CD4-positive, alpha-beta T cell treated with Interleukin-15 for 4 hours (primary cell): Measurements from ENCODE around the gene RBBP5.

Experiments used
- DNase-seq: peaks from one replicate; pipeline ENCODE4 v3.0.0-alpha.2; 2020; ENCODE audit warnings: low spot score

RBBP5 gene

DNA sequence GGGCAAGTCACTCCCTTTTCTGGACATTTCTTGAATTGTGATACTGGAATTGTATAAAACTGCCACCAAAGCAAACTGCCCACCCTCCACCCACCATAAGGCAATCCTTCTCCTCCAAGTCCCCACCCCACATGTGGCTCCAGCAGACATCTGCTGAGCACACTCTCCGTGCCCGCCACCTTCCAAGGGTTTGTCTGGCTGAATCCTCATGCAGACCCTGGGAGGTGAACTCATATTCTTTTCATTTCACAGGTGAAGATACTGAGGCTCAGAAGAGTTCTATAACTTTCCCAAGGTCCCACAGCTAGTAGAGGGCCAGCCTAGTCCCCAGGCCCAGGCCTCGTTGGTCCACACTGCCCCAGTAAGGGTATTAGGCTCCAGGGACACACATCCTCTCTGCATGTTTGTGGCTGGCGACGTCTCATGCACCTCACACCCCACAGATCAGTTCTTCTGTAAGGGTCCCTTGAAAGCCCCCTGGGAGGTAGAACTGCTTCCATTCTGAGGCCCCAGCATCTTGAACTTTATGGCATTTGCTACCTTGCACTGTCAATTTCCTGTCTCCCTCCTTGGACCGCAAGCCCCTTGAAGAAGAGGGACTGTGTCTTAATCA is 64.7 kb downstream of the RBBP5 start:
- DNase-seq, result no peak

DNA sequence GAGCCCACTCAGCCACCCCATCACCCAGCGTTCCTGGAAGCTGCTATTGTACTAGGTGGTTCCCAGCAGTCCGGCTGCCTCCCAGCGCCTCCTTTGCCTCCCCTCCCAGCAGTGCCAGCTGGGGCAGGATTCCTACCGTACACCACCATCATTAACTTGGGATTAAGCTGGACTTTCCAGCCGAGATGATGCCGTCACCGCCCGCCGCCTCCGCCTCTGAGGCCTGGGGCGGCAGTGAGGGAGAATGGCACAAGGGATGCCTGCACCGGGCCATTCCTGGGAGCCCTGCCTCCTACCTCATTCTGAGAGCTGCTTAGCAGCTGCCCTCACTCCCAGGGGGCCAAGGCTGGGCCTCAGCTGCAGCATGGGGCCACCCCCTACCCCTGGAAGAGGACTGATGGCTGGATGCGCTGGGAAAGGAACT is 65.6 kb downstream of the RBBP5 start:
- DNase-seq, result no peak

DNA sequence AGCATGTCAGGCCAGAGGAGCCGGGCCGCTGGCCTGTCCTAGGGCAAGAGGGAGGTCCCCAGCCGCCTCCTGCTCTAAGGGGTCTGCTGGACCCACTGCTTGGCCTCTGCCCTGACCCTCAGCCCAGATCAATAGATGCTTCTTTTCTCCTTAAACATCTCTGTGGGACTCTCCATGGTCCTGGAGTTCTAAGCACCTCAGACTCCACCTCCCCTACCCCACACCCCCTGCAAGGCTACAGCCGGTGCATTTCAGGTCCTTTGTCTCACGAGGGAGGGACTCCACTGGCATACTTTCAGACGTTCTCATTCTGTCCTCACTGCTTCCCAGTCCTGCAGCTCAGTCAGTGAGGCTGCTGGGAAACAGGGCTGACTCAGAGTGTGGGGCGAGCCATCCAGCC is 67.8 kb downstream of the RBBP5 start:
- no peak for DNase-seq

DNA sequence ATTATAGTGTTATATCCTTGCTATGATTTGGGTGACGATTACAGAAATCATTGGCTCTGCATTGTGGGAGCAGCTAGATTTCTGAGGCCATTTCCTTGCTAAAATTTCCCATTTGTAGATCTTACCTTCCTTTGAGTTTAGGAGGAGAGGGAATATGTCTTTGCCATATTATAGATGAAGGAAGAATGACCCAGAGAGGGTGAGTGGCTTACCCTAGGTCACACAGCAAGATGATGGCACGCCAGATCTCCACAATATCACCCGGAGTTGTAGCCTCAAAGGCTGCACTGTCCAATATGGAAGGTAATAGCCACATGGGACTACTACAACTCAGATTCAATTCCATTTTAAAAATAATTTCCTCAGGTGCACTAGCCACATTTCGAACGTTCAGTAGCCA is 68.5 kb downstream of the RBBP5 start:
- no peak for DNase-seq

DNA sequence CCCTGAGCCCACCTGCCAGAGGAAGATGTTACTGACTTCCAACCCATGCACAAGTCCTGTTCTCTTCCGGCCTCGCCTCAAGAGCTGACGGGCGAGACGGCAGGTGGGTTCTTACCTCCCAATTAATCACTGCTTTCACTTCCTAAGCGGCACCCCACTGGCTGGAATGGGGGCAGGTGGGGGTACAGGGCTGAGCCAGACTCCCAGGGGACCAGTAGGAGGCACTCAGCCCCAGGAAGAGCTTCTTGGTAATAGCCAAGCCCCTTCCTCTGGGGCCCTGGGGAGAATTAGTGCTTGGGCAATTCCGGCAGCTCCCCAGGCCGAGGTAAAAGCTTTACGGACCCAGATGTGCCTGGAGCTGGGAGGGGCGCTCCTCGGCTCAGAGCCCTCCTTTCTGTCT is 69.1 kb downstream of the RBBP5 start:
- DNase-seq, result no peak

DNA sequence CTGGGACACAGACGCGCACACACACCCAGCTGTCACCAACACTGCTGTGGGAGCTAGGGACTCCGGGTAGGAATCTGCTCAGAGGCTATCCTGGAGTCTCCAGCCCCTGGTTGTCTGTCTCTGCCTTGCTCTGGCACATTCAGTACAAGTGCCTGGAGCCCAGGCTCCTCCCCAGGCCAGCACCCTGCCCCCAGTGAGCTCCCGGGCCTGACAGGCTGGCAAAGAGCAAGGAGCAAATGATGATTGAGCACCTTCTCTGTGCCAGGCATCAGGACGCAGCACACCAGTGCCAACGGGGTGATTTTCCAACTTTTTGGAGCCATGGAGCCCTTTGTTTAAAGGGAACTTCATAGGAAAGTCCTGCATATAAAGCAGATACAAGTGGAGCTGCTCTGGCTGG is 72.3 kb downstream of the RBBP5 start:
- no peak for DNase-seq

DNA sequence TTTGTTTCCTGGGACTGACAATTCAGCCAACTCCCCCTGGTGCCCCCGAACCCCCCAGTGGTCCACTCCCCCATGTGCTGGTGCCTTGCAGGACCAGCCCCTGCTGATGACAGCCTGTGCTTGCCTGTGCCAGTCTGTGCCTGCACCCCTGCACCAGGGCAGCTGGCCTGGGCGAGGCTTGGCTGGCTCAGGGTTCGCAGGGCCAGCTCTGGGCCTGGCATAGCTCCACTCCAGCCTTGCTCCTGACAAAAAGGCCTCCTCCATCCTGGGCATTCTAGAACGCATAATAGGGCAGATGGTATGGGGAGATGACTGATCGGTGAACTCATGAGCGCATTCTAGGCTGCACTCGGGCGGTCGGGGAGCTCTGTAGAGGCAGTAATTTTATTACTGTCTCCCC is 73.4 kb downstream of the RBBP5 start:
- no peak for DNase-seq

DNA sequence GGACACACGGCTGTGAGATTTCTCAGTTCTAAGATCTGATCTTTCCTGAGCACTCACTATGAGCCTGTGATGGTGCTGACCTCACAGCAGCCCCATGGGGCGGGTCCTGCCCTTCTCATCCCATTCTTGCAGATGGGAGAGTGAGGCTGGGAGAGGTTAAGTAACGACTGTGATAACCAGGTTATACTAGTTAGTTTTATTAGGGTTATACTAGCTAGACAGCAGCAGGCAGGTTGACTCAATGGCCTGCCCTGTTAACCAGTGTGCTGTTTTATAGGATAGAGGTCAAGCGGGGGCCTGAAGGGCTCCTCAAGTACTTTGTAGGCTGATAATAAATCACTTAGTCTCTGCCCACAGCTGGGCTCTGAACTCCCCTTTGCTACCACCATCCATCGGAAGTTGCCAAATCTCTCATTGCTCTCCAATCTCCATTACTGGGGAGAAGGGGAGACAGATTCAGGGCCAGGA is 74.0 kb downstream of the RBBP5 start:
- DNase-seq, result no peak

DNA sequence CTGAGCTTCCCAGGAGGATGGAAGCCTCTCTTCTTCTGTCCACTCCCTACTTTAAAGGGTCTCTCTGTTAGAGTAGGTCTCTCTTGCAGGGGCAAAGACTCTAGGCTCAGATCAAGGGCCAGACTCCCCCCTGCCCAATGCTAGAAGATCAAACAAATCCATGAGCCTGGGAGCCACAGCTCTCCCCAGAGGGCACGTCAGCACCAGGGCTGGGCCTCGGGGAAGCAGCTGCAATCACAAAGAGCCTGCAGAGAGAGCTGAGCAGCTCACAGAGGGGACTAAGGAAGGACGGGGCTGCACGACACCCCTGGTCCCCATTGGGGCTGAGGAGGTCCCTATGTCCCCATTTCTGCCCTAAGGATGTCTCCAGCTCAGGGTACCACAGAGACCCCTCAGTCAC is 74.9 kb downstream of the RBBP5 start:
- no peak for DNase-seq

DNA sequence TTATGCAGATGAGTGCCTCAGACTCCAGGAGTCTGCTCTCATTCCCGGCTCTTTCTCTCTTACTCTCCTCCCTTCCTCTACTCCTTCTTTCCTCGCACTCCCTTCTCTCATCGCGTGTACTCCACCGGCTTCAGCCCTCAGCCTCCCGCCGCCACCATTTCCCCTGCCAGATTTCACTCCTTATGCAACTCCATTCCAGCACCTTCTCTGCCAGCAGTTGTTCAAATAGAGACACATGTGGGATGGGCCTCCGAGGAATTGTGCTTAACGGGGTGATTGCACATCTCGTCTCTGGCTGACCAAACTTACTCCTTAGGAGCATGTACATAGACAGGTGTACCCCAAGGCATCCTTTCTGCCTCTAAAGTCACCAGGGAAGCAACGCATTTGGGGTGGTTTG is 76.6 kb downstream of the RBBP5 start:
- no peak for DNase-seq

DNA sequence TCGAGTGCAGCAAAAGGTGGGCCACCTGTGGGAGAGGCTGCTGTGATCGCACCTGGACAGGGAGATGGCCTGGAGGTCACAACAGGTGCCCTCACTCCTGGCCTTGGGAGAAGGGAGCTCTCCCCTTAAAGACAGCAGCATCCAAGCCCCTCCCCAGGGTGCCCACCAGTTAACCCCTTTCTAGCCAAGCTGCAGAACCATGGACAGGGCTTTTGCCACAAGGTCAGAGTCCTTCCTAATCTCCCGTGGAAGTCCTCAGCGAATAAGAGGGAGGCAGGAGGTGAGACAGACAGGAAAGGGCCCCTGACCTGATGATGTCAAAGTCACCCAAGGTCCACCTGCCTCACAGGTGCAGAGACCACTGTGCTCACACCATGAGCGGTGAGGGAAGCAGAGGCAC is 77.0 kb downstream of the RBBP5 start:
- no peak for DNase-seq

DNA sequence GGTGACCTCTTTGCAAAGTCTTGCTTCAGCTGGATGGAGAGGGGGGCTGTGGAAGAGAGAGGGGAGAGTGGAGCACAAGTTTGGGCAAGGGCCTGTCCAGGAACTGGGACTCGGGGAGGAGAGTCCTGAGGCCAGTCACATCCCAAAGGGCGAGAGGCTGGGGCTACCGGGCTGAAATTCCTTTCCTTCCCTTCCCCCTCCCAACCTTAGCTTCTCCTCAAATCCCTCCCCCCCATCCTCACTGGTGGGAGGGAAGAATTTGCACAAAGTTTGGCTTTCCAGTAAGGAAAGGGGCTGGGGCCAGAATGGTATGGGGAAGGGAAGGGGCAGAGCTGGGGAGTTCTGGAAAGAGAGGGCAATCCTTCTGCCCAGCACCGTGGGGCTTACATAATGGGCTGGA is 77.9 kb downstream of the RBBP5 start:
- DNase-seq, result no peak

DNA sequence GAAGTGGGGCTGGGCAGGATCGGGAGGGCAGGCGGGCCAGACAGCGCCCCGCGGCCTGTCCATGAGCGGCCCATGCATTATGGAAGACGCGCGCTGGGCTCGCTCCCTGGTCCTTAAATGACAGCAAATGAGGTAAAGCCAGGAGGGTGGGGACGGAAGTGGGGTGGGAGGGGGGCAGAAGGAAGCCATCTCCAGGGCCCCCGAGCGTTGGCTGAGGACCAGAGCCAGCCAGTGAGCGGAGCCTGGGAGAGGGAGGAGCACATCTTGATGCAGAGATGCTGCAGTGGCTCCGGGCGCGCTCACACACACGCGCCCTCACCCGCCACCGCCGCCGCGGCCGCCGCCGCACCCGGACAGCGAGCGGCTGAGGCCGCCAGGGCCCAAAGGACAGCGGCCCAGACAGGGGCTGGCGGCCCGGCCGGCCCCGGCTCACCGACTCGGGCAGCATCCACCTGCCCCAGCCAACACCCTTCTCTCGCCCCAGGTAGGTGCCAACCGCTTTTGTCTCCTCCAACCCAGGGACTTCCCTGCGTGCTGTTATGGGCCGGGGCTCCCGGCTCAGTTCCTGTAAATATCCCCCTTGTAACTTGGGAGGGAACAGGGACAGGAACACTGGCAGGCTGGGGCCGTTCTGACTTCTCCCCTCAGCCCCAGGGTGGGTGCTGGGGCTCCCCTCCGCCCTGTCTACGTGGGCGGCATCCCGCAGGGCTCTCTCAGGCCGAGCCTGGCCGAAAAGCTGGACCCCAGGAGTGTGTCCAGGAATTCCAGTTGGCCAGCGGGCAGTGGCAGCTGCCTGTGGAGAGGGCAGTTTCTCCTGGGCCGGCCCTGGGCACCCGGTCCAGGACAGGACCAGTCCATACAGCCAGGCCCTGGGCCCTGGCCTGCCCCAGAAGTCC is 78.6 kb downstream of the RBBP5 start, which contains the start of gene CNTN2:
Gene CNTN2 (plus strand): TSS at position 302 of the 896 bp plus-strand sequence. CDS start 9,974 bp downstream, outside the sequence.
- no peak for DNase-seq

DNA sequence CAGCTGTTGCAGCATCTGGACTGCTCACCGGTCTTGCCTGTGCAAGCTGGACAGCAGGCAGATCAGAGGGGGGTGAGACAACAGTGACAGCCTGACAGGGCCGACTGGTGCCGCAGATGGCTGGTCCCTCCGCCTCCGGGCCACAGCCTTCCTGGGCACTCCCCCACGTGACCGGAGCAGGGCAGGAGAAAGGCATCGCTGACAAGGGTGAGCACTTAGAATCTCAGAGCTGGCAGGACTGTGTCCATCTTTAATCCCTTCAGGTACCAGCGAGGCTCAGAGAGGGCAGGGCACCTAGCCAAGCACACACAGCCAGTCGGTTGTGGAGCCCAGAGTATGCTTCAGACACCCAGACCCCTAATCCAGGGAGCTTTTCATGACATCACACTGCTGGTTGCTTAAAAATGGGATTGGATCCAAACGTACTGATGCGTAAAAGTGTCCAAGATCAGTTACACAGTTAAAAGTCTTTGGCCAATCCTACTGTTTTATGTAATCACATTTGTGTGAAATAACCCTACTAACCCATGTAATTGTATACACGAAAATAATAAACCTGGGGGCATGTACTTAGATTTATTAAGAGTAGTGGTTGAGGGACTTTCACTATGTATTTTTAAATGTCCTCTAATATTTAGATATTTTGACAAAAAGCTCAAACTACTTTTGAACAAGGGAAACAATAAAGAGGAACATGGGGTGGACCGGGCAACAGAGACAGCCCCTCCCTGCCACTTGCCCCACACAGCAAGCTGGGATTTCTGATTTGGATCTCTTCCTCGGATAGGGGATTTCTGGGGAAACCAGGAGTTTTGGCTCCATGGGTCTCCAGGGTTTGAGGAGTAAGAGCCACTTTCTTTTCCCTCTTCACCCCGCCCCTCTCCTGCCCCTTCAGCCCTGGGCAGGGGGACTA is 79.5 kb downstream of the RBBP5 start:
- DNase-seq, result no peak

DNA sequence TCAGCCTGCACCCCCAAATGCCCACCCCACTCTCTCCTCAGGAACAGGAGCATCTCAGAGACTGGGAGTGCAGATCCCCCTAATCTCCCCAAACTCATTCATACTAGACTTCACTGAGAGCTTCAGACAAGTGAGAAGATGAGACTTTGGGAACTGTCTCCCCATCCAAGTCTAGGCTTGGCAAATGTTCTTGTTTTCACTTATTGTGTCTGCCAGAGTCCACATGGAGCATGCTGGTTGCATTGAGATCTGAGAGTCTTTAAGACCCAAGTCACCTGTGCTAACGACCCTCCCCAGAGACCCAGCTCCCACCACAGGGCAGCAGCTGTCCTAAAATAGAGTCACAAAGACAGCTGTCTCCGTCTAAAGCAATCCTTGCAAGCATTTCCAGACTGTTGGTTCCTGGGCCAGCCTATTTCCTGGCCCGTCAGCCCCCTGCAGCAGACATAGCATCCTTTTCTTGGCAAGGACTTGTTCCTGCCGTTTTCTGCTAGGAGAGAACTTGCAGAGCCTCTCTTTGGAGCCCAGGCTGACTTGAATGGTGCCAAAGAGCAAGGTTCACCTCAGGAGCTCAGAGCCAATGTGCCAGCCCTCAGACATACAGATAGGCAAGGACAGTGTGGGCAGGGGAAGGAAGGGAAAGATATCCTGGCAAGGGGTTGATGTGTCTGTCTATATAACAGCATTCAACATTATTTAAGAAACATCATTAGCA is 80.6 kb downstream of the RBBP5 start:
- DNase-seq, result no peak

DNA sequence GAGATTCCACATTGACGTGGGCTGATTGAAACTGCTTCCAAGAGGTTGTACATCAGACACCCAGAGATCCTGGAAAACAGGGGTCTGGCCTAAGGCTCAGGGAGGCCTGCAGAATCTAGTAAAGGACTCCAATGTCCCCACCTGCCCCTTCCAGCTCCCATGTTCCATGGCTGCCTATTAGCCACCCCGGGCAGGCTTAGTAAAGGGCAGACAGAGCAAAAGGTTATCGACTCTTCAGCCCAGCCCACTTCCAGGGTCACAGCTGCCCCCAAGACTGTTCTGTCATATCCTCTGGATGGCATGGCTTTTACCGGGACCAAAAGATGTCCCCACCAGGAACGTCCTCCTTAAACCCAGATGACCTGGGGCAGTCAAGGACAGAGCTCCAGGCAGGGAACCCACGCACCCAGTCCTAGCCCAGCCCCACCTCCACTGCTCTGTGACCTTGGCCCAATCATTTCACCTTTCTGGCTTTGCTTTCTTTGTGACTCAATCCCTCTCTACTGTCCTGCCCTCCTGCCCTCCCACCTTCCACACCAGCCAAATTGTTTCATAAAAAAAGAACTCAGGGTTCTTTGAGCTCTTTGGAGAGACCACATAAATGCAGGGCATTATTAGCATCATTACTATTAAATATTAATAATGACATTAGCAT is 83.5 kb downstream of the RBBP5 start:
- DNase-seq, result no peak

DNA sequence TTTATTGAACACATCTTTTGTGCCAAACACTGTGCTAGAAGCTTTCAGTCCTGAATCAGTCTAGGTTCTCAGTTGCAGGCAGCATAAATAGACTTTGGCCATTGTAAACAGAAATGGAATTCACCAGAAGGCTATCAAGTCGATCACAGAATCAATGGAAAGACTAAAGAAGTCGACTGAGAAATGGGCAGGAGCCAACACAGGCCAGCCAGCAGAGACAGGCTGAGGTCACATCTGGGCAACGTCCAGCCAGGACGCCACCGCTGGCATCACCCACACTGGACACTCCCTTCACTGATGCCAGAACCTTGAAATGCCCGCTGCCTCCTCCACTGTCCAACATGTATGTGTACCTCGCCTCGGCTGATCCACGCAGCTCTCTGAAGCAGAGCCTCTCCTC is 84.2 kb downstream of the RBBP5 start:
- DNase-seq, result no peak
